Ecto neural progenitor cell (in vitro differentiated cells): Measurements from ENCODE around the gene ZNF212.

ENCODE experiments used
- DNase-seq: peaks from one replicate; pipeline ENCODE4 v3.0.0-alpha.2; 2018; ENCODE audit warnings: low spot score

ZNF212 gene

DNA sequence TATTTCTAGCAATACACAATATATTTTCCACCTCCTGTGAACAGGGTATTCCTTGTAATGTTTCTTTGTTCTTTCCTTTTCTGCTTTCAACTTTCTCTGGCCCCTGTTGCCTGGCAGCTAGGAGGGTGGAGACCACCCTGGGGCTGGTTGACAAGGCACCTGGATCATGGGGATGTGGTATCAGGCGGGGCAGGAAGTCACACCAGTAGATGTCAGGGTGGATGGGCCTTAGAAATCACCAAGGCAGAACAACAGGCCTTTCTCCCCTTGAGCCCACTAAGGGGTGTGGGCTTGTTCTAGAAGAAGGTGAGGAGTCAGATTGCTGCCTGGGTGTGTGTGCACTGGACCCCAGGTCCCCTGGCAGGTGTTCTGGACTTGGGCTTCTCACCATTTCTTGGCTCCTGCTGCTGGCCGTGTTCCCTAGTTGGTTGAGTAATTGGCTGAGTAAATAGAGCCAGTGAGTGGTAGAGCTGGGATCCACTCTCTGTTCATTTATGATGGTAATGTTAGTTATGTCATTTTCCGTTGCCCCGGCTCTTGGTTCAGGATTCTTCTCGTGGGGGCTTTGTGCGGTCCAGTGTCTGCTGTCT is 47.5 kb downstream of the ZNF212 start:
- no peak for DNase-seq

DNA sequence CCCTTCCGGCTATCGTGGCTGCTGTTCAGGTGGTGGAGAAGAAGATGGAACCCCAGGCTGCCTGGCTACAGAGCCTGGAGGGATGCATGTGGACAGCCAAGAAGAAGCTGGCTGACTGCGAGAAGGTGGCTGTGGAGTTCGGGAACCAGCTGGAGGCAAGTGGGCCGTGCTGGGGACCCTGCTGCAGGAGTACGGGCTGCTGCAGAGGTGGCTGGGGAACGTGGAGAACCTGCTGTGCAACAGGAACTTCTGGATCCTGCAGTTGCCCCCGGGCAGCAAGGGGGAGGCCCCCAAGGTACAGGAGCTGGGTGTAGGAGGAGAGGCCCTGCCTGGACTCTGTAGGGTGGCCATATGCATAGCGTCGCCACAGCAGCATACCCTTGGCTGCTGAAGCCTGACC is 48.2 kb downstream of the ZNF212 start:
- no peak for DNase-seq

- no peak for DNase-seq
These were observed 49.8 kb downstream of the ZNF212 start for GRCh38 chr7:149289262-149289661.

- DNase-seq: no peak
These were observed 50.4 kb downstream of the ZNF212 start for GRCh38 chr7:149289856-149290255.

GRCh38 chr7:149291036-149291780 is 51.8 kb downstream of the ZNF212 start:
- DNase-seq: no peak

GRCh38 chr7:149291781-149292461 is 52.5 kb downstream of the ZNF212 start:
- no peak for DNase-seq

- DNase-seq: no peak
These were observed 53.0 kb downstream of the ZNF212 start for GRCh38 chr7:149292462-149292823.

DNA sequence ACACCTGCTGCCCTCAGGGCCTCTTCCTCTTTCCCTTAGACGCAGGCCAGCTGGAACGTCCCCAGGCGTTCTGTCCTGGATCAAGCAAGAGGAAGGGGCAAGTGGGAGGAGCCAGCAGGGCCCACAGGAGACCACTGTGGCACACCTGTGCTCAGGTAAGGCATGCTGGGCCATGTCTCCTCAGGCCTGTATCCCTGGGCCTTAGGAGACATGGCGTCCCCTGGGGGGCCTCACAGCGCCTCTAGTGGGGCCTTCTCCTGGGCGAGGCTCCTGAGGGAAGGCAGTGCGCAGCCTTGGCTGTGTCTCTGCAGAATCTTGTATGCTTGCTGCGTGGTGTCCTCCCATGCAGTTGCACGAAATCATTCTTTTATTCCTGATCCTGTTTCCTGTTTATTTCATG is 53.9 kb downstream of the ZNF212 start:
- DNase-seq: no peak

GRCh38 chr7:149293946-149294633 is 54.6 kb downstream of the ZNF212 start:
- no peak for DNase-seq

GRCh38 chr7:149294634-149295480 is 55.4 kb downstream of the ZNF212 start:
- no peak for DNase-seq

- DNase-seq: no peak
These were observed 56.0 kb downstream of the ZNF212 start for GRCh38 chr7:149295481-149295850.

GRCh38 chr7:149296368-149296767 is 56.9 kb downstream of the ZNF212 start:
- DNase-seq: no peak

DNA sequence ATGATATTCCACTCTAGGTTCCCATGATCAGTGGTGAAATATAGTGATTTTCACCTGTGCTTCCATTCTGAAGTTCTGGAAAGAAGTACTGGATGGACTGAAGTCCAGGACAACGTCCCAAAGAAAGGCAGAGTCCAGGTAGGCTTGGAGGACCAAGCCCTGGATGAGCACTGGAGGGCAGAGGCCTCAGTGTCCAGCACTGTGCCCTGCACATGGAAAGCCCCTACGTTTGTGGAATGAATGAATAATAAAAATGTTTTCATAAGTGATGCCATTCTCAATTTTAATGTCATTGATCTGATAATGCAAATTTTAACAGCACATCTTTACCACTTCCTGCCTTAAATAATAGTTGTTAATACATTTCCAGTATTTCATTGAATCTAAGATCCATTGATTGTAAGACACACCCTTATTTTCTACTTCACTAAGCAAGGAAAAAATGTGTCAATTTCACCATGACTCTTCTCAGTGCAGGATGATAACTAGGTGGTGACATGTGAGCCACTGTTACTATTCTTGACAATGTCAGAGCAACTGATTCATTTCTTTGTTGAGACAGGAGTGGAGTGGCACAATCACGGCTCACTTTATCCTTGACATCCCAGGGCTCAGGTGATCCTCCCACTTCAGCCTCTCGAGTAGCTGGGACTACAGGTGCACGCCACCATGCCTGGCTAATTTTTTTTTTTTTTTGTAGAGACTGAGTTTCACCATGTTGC is 57.7 kb downstream of the ZNF212 start:
- no peak for DNase-seq

DNA sequence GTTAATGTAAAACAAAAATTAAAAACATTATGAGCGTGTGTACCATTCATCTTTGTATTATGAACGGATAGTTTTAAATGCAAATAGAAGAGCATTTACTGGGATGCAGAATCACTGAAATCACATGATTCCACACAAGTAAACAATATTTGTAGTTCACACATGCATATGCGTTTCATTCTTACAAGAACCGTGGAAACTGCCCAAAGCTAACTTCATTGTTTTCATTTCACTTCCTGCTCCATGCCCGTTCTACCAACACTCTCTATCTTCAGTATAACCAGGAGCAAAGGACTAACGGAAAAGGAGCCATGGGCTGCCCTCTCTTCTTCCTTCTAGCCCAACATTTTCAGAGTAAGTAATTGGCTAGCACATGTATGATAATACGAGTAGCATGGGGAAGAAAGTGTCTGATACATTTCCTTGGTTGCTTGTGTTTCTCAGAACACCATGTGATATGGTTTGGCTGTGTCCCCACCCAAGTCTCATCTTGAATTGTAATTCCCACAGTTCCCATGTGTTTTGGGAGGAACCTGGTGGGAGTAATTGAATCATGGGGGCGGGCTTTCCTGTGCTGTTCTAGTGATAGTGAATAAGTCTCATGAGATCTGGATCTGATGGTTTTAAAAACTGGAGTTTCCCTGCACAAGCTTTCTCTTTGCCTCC is 61.3 kb downstream of the ZNF212 start:
- no peak for DNase-seq

- DNase-seq: no peak
These were observed 62.8 kb downstream of the ZNF212 start for GRCh38 chr7:149302222-149302621.

GRCh38 chr7:149302865-149303264 is 63.4 kb downstream of the ZNF212 start:
- no peak for DNase-seq

GRCh38 chr7:149304006-149304405 is 64.6 kb downstream of the ZNF212 start:
- no peak for DNase-seq
